ENCODE results near the gene CTSE. TPM values are rescaled to one million over a fixed set of nuclear protein-coding genes. Genes with fewer than 3 reads are reported as not detected.
"Not testable (repeated sequence)": the region's sequence is repeated elsewhere in the genome, so short reads cannot be mapped to it uniquely, and the experiment has no call there.

The CTSE gene
- total RNA-seq, 1 donor from 2014 or later: 5.6 TPM

- no peak for DNase-seq (ENCODE audit: low spot score, unreplicated experiment)
- peaks cover 2% of the 10 kb centered on the region for H3K36me3 Mint-ChIP-seq (ENCODE audit: insufficient read depth)
- no peak overlapping the region for H3K27ac Mint-ChIP-seq
- peaks cover 4% of the 10 kb centered on the region for H3K27me3 Mint-ChIP-seq
- H3K4me3 Mint-ChIP-seq (ENCODE audit: low read depth): no peak overlapping the region
- peaks cover 5% of the 10 kb centered on the region for H3K9me3 Mint-ChIP-seq (ENCODE audit: low read depth)
- peaks cover 14% of the 10 kb centered on the region for H3K4me1 Mint-ChIP-seq (ENCODE audit: low read depth)
- TF ChIP-seq CTCF (IDR thresholded peaks at IDR 0.05; ENCODE audit: unreplicated experiment): no peak
Measured at GRCh38 chr1:206065547-206066145, 42.0 kb upstream of the CTSE start.

GRCh38 chr1:206064501-206064900 is 40.8 kb upstream of the CTSE start:
- DNase-seq (ENCODE audit: low spot score, unreplicated experiment); H3K27me3 Mint-ChIP-seq; H3K27ac Mint-ChIP-seq; H3K36me3 Mint-ChIP-seq (ENCODE audit: insufficient read depth); H3K4me3 Mint-ChIP-seq (ENCODE audit: low read depth); H3K9me3 Mint-ChIP-seq (ENCODE audit: low read depth): not testable (repeated sequence)
- H3K4me1 Mint-ChIP-seq (ENCODE audit: low read depth): peaks cover 14% of the 10 kb centered on the region

GRCh38 chr1:206064001-206064400 is 40.3 kb upstream of the CTSE start:
- not testable (repeated sequence) for H3K36me3 Mint-ChIP-seq (ENCODE audit: insufficient read depth)

DNA sequence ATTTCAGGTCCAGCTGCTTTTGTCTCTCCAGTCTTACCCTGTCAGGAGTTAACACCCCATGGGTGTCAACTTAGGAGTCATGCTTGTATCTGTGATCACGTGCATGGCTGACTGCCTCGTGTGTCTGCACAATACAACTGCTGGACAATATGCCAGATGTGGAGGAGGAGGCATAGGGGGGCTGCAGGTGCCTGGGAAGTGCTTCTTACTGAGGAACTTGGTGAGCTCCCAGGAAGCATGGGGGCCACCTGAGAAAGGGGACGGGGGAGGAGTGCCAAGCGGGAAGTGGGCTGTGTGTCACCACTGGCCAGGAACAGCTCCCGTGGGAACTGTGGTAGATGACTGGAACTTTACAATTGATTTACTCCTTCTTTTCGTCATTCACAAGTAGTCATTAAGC is 38.8 kb upstream of the CTSE start:
- DNase-seq (ENCODE audit: low spot score, unreplicated experiment): no peak
- peaks cover 10% of the 10 kb centered on the region for H3K4me1 Mint-ChIP-seq (ENCODE audit: low read depth)

More at GRCh38 chr1:206064001-206064400, 40.3 kb upstream of the CTSE start:
- not testable (repeated sequence) for H3K27ac Mint-ChIP-seq; H3K9me3 Mint-ChIP-seq (ENCODE audit: low read depth); H3K4me3 Mint-ChIP-seq (ENCODE audit: low read depth); DNase-seq (ENCODE audit: low spot score, unreplicated experiment); H3K27me3 Mint-ChIP-seq
- peaks cover 14% of the 10 kb centered on the region for H3K4me1 Mint-ChIP-seq (ENCODE audit: low read depth)

GRCh38 chr1:206060844-206061243 is 37.1 kb upstream of the CTSE start:
- Mint-ChIP-seq H3K4me1 (ENCODE audit: low read depth) (peaks cover 4% of the 10 kb centered on the region), H3K27ac (no peak overlapping the region), H3K27me3 (peaks cover 6% of the 10 kb centered on the region), H3K9me3 (ENCODE audit: low read depth) (peaks cover 5% of the 10 kb centered on the region), H3K4me3 (ENCODE audit: low read depth) (no peak overlapping the region), H3K36me3 (ENCODE audit: insufficient read depth) (peaks cover 2% of the 10 kb centered on the region)
- TF ChIP-seq CTCF (IDR thresholded peaks at IDR 0.05; ENCODE audit: unreplicated experiment): no peak
- DNase-seq (ENCODE audit: low spot score, unreplicated experiment): no peak

More for the DNA sequence above, 38.8 kb upstream of the CTSE start:
- Mint-ChIP-seq H3K4me3 (ENCODE audit: low read depth) (no peak overlapping the region), H3K9me3 (ENCODE audit: low read depth) (peaks cover 5% of the 10 kb centered on the region), H3K27me3 (peaks cover 6% of the 10 kb centered on the region), H3K36me3 (ENCODE audit: insufficient read depth) (peaks cover 2% of the 10 kb centered on the region), H3K27ac (no peak overlapping the region)
- no peak for TF ChIP-seq CTCF (IDR thresholded peaks at IDR 0.05; ENCODE audit: unreplicated experiment)

DNA sequence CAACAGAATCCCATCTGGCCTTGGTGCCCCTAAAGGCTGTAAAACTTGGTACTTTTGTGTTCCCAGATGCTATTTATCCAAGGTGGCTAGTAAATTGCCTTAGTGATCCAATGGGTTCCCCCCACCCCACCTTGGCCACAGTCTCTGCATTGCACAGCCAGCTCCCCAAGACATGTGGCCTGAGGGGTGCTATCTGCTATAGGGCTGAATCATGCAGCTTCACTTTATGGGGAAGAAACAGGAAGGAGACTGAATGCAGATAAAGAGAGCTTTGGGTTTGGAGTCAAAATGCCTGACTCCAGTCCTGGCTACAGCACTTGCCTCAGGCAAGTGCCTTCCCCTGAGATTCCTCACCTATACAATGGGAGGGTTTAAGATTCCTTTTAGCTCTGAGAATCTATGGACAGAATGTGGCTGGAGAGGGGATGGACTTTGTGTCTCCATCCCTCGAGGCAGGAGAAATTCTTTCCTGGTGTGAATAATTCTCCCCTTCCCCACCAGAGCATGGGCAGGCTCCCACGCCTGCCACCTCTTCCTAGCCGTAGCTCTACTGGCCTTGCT is 35.7 kb upstream of the CTSE start:
- peaks cover 5% of the 10 kb centered on the region for H3K9me3 Mint-ChIP-seq (ENCODE audit: low read depth)
- H3K27me3 Mint-ChIP-seq: peaks cover 6% of the 10 kb centered on the region
- H3K27ac Mint-ChIP-seq: no peak overlapping the region
- no peak for TF ChIP-seq CTCF (IDR thresholded peaks at IDR 0.05; ENCODE audit: unreplicated experiment)
- peaks cover 2% of the 10 kb centered on the region for H3K36me3 Mint-ChIP-seq (ENCODE audit: insufficient read depth)
- H3K4me3 Mint-ChIP-seq (ENCODE audit: low read depth): no peak overlapping the region
- H3K4me1 Mint-ChIP-seq (ENCODE audit: low read depth): peaks cover 13% of the 10 kb centered on the region
- no peak for DNase-seq (ENCODE audit: low spot score, unreplicated experiment)
